Stimulated activated CD4-positive, alpha-beta T cell treated with anti-CD3 and anti-CD28 coated beads, Interleukin-1b, Interleukin-23, amount 100 ng/mL, for 48 hours (primary cell): Measurements from ENCODE around the gene SLC47A2.

Experiments used
- DNase-seq: peaks from one replicate; pipeline ENCODE4 v3.0.0-alpha.2; 2020

The SLC47A2 gene

GRCh38 chr17:19661121-19661520 lies 55.3 kb downstream of the SLC47A2 start:
- no peak for DNase-seq

- no peak for DNase-seq
Measured at GRCh38 chr17:19660219-19660870, 56.0 kb downstream of the SLC47A2 start.

GRCh38 chr17:19659366-19660177 lies 56.8 kb downstream of the SLC47A2 start:
- DNase-seq = no peak

GRCh38 chr17:19656851-19657581 lies 59.4 kb downstream of the SLC47A2 start:
- no peak for DNase-seq

- DNase-seq = no peak
Measured at GRCh38 chr17:19656336-19656735, 60.0 kb downstream of the SLC47A2 start.

GRCh38 chr17:19654896-19655295 lies 61.5 kb downstream of the SLC47A2 start:
- no peak for DNase-seq

- no peak for DNase-seq
Measured at GRCh38 chr17:19654342-19654886, 62.0 kb downstream of the SLC47A2 start.

- DNase-seq = no peak
Measured at GRCh38 chr17:19652595-19652994, 63.8 kb downstream of the SLC47A2 start.

GRCh38 chr17:19651451-19652238 lies 64.7 kb downstream of the SLC47A2 start:
- no peak for DNase-seq

- DNase-seq = no peak
Measured at GRCh38 chr17:19650826-19651225, 65.6 kb downstream of the SLC47A2 start.

- DNase-seq = no peak
Measured at GRCh38 chr17:19649274-19649541, 67.2 kb downstream of the SLC47A2 start.

- peak; percentile 94 for DNase-seq
Measured at GRCh38 chr17:19648475-19649273, 67.7 kb downstream of the SLC47A2 start, which contains the start of gene ALDH3A2. Gene ALDH3A2, plus strand, starts transcription at chr17:19648751. Its CDS starts 221 bp downstream, at chr17:19648972.

- DNase-seq = peak; percentile 25
Measured at GRCh38 chr17:19647697-19648474, 68.5 kb downstream of the SLC47A2 start.

- DNase-seq = no peak
Measured at GRCh38 chr17:19646788-19647696, 69.3 kb downstream of the SLC47A2 start.

GRCh38 chr17:19645734-19646201 lies 70.6 kb downstream of the SLC47A2 start:
- peak; percentile 57 for DNase-seq

- DNase-seq = no peak
Measured at GRCh38 chr17:19644493-19645210, 71.7 kb downstream of the SLC47A2 start.

GRCh38 chr17:19642373-19642893 lies 74.0 kb downstream of the SLC47A2 start:
- no peak for DNase-seq

GRCh38 chr17:19641687-19642372 lies 74.6 kb downstream of the SLC47A2 start:
- no peak for DNase-seq
